Endothelial cell of umbilical vein (primary cell): Measurements from ENCODE around the gene GRK5. TPM values are rescaled to one million over a fixed set of nuclear protein-coding genes. Genes with fewer than 3 reads are reported as not detected.

ENCODE experiments used
- BruUV-seq: library from RNA; stranded (reverse); fragments of 400-500 nt; replicated peaks from 2 replicates; lab custom pipeline; 2021; lab: Mats Ljungman, UMichigan
- CTCF ChIA-PET: fragments of 300-600, 350-600 bp; sonication (Branson Sonifier 250); formaldehyde crosslinking; loops from one replicate; lab custom pipeline; 2021; ENCODE audit warnings: antibody characterized with exemption, inconsistent platforms; lab: Charles Lee
- POLR2A ChIA-PET: fragments of 300-600, 350-600 bp; sonication (Branson Sonifier 250); formaldehyde crosslinking; loops from one replicate; lab custom pipeline; 2021; ENCODE audit warnings: antibody characterized with exemption, inconsistent platforms; lab: Charles Lee
- DNase-seq: peaks from one replicate; pipeline ENCODE4 v3.0.0-alpha.2; 2011; ENCODE audit warnings: low read depth, low spot score
- FAIRE-seq: peaks from 2 replicates; lab custom pipeline; 2011; peaks lifted over from hg19 to GRCh38; lab: Jason Lieb, UNC
- H2AFZ ChIP-seq: 2 replicates; pipeline ENCODE4 v1.6.0; 2012; ENCODE audit warnings: low read depth, low read length, control low read depth, inconsistent platforms
- H3K27ac ChIP-seq: 2 replicates; pipeline ENCODE4 v1.5.1; 2011; ENCODE audit warnings: low read depth, mild to moderate bottlenecking, control low read depth, low read length, moderate library complexity; ENCODE audit not compliant: insufficient read depth
- H3K27me3 ChIP-seq, 2 experiments: 2 replicates each; pipeline versions ENCODE4 v1.6.0 to v1.6.1; 2011; ENCODE audit warnings: low read length in 2 of 2, mixed read lengths in 1 of 2; ENCODE audit not compliant: control insufficient read depth in 2 of 2, insufficient read depth in 2 of 2
- H3K36me3 ChIP-seq, 2 experiments: 2 replicates in 1 of 2; 3 replicates in 1 of 2; pipeline ENCODE4 v1.5.1; 2011; ENCODE audit warnings: low read length in 2 of 2, mild to moderate bottlenecking in 1 of 2, moderate library complexity in 1 of 2; ENCODE audit not compliant: control insufficient read depth in 2 of 2, insufficient read depth in 2 of 2; ENCODE audit errors: extremely low read depth in 1 of 2
- H3K4me1 ChIP-seq: 3 replicates; pipeline ENCODE4 v1.5.1; 2011; ENCODE audit warnings: mild to moderate bottlenecking, low read length; ENCODE audit not compliant: control insufficient read depth, insufficient read depth; ENCODE audit errors: extremely low read depth
- H3K4me2 ChIP-seq: 2 replicates; pipeline ENCODE4 v1.6.1; 2011; ENCODE audit warnings: low read length, control low read depth, mixed read lengths; ENCODE audit not compliant: insufficient read depth
- H3K4me3 ChIP-seq, 3 experiments: fragments of 200-600 bp in 1 of 3; sonication (generic), shearing (Covaris generic) in 1 of 3; replicated peaks in 1 of 3; 2 replicates each; pipeline ENCODE4 v1.5.1; 2011 to 2016; ENCODE audit warnings: control low read depth in 3 of 3, low read length in 3 of 3, mild to moderate bottlenecking in 2 of 3, inconsistent platforms in 1 of 3, low read depth in 1 of 3, moderate library complexity in 1 of 3; ENCODE audit not compliant: insufficient read depth in 1 of 3
- H3K79me2 ChIP-seq: 2 replicates; pipeline ENCODE4 v1.6.0; 2012; ENCODE audit warnings: low read length, inconsistent platforms; ENCODE audit not compliant: control insufficient read depth, insufficient read depth
- H3K9ac ChIP-seq: replicated peaks from 2 replicates; pipeline ENCODE3; 2011; ENCODE audit warnings: low read length, control low read depth; ENCODE audit not compliant: insufficient read depth; ENCODE audit errors: extremely low read depth
- H3K9me1 ChIP-seq: replicated peaks from 3 replicates; pipeline ENCODE4 v1.6.0; 2011; ENCODE audit warnings: mild to moderate bottlenecking, low read length; ENCODE audit not compliant: control insufficient read depth, insufficient read depth; ENCODE audit errors: extremely low read depth
- H3K9me3 ChIP-seq: replicated peaks from 2 replicates; pipeline ENCODE4 v1.5.1; 2012; ENCODE audit warnings: low read length, inconsistent platforms; ENCODE audit not compliant: control insufficient read depth, insufficient read depth
- H4K20me1 ChIP-seq: replicated peaks from 2 replicates; pipeline ENCODE3; 2011; ENCODE audit warnings: mild to moderate bottlenecking, low read length; ENCODE audit not compliant: control insufficient read depth, insufficient read depth; ENCODE audit errors: extremely low read depth
- CTCF ChIP-seq, 2 donors: IDR thresholded peaks; 1 replicate in 1 of 2; 2 replicates in 1 of 2; pipeline ENCODE4 v1.5.1; 2011; ENCODE audit warnings: low read length in 2 of 2, mild to moderate bottlenecking in 2 of 2, moderate library complexity in 2 of 2, control low read depth in 1 of 2, inconsistent platforms in 1 of 2, low read depth in 1 of 2; ENCODE audit not compliant: insufficient read depth in 1 of 2; ENCODE audit errors: extremely low read depth in 1 of 2
- EZH2 ChIP-seq: IDR thresholded peaks from 2 replicates; pipeline ENCODE4 v1.6.1; 2012; ENCODE audit warnings: borderline replicate concordance, low read depth, mild to moderate bottlenecking, moderate library complexity, low read length, inconsistent platforms; ENCODE audit not compliant: severe bottlenecking
- FOS ChIP-seq: IDR thresholded peaks from 2 replicates; pipeline ENCODE4 v1.6.1; 2011; ENCODE audit warnings: mild to moderate bottlenecking, low read length, moderate library complexity, borderline replicate concordance; ENCODE audit not compliant: insufficient read depth
- GATA2 ChIP-seq: IDR thresholded peaks from 2 replicates; pipeline ENCODE4 v1.7.0; 2011; ENCODE audit warnings: low read depth, mild to moderate bottlenecking, moderate library complexity, mixed read lengths, low read length; ENCODE audit not compliant: insufficient read length, insufficient read depth
- JUN ChIP-seq: IDR thresholded peaks from 2 replicates; pipeline ENCODE4 v1.6.1; 2011; ENCODE audit warnings: borderline replicate concordance, low read depth; ENCODE audit not compliant: insufficient read length, insufficient read depth
- MAX ChIP-seq: IDR thresholded peaks from 2 replicates; pipeline ENCODE4 v1.6.1; 2011; ENCODE audit not compliant: insufficient read depth, insufficient read length
- MYC ChIP-seq: IDR thresholded peaks from one replicate; pipeline ENCODE4 v1.6.1; 2011; ENCODE audit warnings: mild to moderate bottlenecking, low read depth, low read length
- POLR2A ChIP-seq: IDR thresholded peaks from 2 replicates; pipeline ENCODE4 v1.6.1; 2012; ENCODE audit warnings: low read depth, mild to moderate bottlenecking, control low read depth, low read length
- POLR2AphosphoS5 ChIP-seq: IDR thresholded peaks from 2 replicates; pipeline ENCODE4 v1.6.1; 2012; ENCODE audit warnings: low read depth, mild to moderate bottlenecking, control low read depth, low read length, moderate library complexity; ENCODE audit not compliant: insufficient read depth
- dilution Hi-C: fragments of 300-500 bp; cut with MboI; formaldehyde crosslinking; loops from one replicate; pipeline ENCODE4 v1.15.0; 2019; ENCODE audit warnings: low sequenced_read_pairs; ENCODE audit not compliant: extremely low pct_ligation_motif_present
- intact Hi-C: fragments of 100-400 bp; cut with micrococcal nuclease; formaldehyde crosslinking; loops from one replicate; pipeline ENCODE4 v1.10.0; 2022
- polyA plus RNA-seq, 4 experiments: library from polyadenylated mRNA; depleted of rRNA in 3 of 4; stranded (reverse) in 3 of 4; unstranded in 1 of 4; fragments of >200 nt; gene quantifications; 2 replicates each; pipeline versions ENCODE4 v1.2.1 to v1.2.3, GENCODE V29; 2011 to 2012; ENCODE audit warnings: missing spikeins in 1 of 4
- total RNA-seq: library from RNA; stranded (reverse); gene quantifications from 2 replicates; pipeline ENCODE4 v1.2.3, GENCODE V29; 2021

GRK5 gene
- total and polyA plus RNA-seq, 2 donors (not counting 3 experiments of a cell fraction or from before 2014, with no cell fraction given) = 13.1 to 29.5 TPM

GRCh38 chr10:119166564-119166963, 40.8 kb upstream of the GRK5 start:
- intact Hi-C loops (loop anchor here (1.0 to 5.0 kb wide), 4 partner anchors 12 to 431 kb away; partner anchors contain the start of genes DENND10, EIF3A, PRDX3 and TIAL1), dilution Hi-C loops (no loop called here)
- POLR2A ChIA-PET = interaction anchor here (0.5 kb wide), 1 partner anchor 14 kb away, joined by 4 read pairs; no protein-coding TSS in a partner anchor
- peak; percentile 93 for FAIRE-seq
- H3K27ac ChIP-seq = peak overlapping the region; percentile 54
- no peaks in the 10 kb centered on the region for H3K9me1 ChIP-seq
- DNase-seq = peak; percentile 55
- peaks cover 15 to 19% of the 10 kb centered on the region in 2 experiments for H3K36me3 ChIP-seq
- no peaks in the 10 kb centered on the region for H3K27me3 ChIP-seq
- CTCF ChIA-PET = interaction anchor here (1.0 to 4.1 kb wide), 4 partner anchors 32 to 377 kb away, joined by 3 to 12 read pairs (median 5); partner anchors contain the start of gene RGS10
- H3K4me2 ChIP-seq = peak overlapping the region; percentile 63
- no peak overlapping the region for H3K4me3 ChIP-seq
- BruUV-seq = no TSS peak
- no peaks in the 10 kb centered on the region for H3K79me2 ChIP-seq
- no peak overlapping the region for H3K9ac ChIP-seq
- H4K20me1 ChIP-seq = no peaks in the 10 kb centered on the region
- peaks cover 24% of the 10 kb centered on the region for H3K4me1 ChIP-seq
- H2AFZ ChIP-seq = peak overlapping the region; percentile 34
- TF ChIP-seq EZH2 (no peak), GATA2 (no peak), FOS (peak; percentile 9)
- H3K9me3 ChIP-seq = no peaks in the 10 kb centered on the region

DNA sequence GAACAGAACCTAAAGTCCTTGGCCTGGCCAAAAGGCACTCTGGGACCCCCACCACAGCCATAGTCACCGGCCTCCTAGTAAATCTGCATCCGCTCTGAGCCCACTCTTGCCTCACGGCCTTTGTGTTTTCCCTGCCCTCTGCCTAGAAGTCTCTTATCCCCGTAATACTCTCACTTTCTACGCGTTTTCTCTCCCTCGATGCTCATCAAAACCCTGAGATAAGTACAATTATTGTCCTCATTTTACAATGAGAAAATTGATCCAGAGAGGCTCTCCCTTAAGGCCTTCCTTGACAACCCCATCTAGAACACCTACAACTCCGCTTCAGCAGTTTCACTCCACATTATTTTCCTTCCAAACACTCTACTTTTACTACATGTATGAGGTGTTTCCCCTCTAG, 40.3 kb upstream of the GRK5 start:
- intact Hi-C loops = loop anchor here (2.0 to 5.0 kb wide), 3 partner anchors 65 to 430 kb away; partner anchors contain the start of genes DENND10, EIF3A and TIAL1
- CTCF ChIA-PET = interaction anchor here (1.0 to 1.4 kb wide), 4 partner anchors 31 to 376 kb away, joined by 3 to 5 read pairs (median 4); partner anchors contain the start of gene RGS10
- H3K4me2 ChIP-seq = no peak overlapping the region

More for the DNA sequence above, 40.3 kb upstream of the GRK5 start:
- Histone ChIP-seq H4K20me1 (no peaks in the 10 kb centered on the region), H3K27ac (peak overlapping the region; percentile 54), H3K79me2 (no peaks in the 10 kb centered on the region), H3K4me3 (no peak overlapping the region), H3K27me3 (no peaks in the 10 kb centered on the region), H3K9ac (no peak overlapping the region), H3K9me1 (no peaks in the 10 kb centered on the region), H2AFZ (no peak overlapping the region), H3K9me3 (no peaks in the 10 kb centered on the region), H3K4me1 (peaks cover 24% of the 10 kb centered on the region), H3K36me3 (peaks cover 19 to 21% of the 10 kb centered on the region in 2 experiments)
- POLR2A ChIA-PET = interaction anchor here (0.5 kb wide), 1 partner anchor 14 kb away, joined by 4 read pairs; no protein-coding TSS in a partner anchor
- BruUV-seq = no TSS peak
- dilution Hi-C loops = no loop called here
- TF ChIP-seq EZH2 (no peak), FOS (no peak), MYC (no peak), CTCF (IDR thresholded peaks at IDR 0.05; ENCODE audit: extremely low read depth in 1 of 2, insufficient read depth in 1 of 2, low read depth in 1 of 2, low read length in 2 of 2) (no peak), POLR2A (no peak), JUN (no peak), POLR2AphosphoS5 (no peak), MAX (no peak), GATA2 (no peak)
- FAIRE-seq (peak; percentile 28), DNase-seq (no peak)
